SK-N-SH (cell line): ENCODE measurements around the gene TRIM71. TPM values are rescaled to one million over a fixed set of nuclear protein-coding genes. Genes with fewer than 3 reads are reported as not detected.

Source experiments
- CTCF ChIA-PET: fragments of 300-600, 350-600 bp; formaldehyde crosslinking; extraction: SDS; loops from one replicate; lab custom pipeline; 2021; lab: Yijun Ruan, JAX
- POLR2A ChIA-PET: fragments of 350-600 bp; sonication (Branson Sonifier 250); formaldehyde crosslinking; extraction: SDS; loops from one replicate; lab custom pipeline; 2020; ENCODE audit warnings: antibody characterized with exemption, inconsistent platforms; lab: Yijun Ruan, JAX
- DNase-seq: peaks from one replicate; pipeline ENCODE4 v3.0.0; 2012
- H2AFZ ChIP-seq: fragments of 200-600 bp; sonication (generic); 2 replicates; pipeline ENCODE4 v1.8.1; 2016; ENCODE audit warnings: antibody characterized with exemption, mild to moderate bottlenecking, low read depth
- H3F3A ChIP-seq: fragments of 200-600 bp; sonication (generic); replicated peaks from 2 replicates; pipeline ENCODE3; 2016; ENCODE audit warnings: antibody characterized with exemption, mild to moderate bottlenecking; ENCODE audit not compliant: insufficient read depth
- H3K27ac ChIP-seq, 2 experiments: fragments of 200-500 bp in 1 of 2; fragments of 200-600 bp in 1 of 2; sonication (Bioruptor generic) in 1 of 2; sonication (generic), shearing (Covaris generic) in 1 of 2; 2 replicates each; pipeline versions ENCODE4 v1.5.1 to v1.6.1; 2014 to 2016; ENCODE audit warnings: low read depth in 2 of 2, inconsistent platforms in 1 of 2, low read length in 1 of 2, mild to moderate bottlenecking in 1 of 2, mixed read lengths in 1 of 2
- H3K27me3 ChIP-seq: fragments of 200-600 bp; sonication (generic), shearing (Covaris generic); 2 replicates; pipeline ENCODE4 v1.6.1; 2016; ENCODE audit warnings: mixed run types; ENCODE audit not compliant: insufficient read depth
- H3K36me3 ChIP-seq, 2 experiments: fragments of 200-500 bp in 1 of 2; fragments of 200-600 bp in 1 of 2; sonication (Bioruptor generic) in 1 of 2; sonication (generic) in 1 of 2; replicated peaks in 1 of 2; 2 replicates each; pipeline versions ENCODE3 to v1.5.1; 2014 to 2016; ENCODE audit warnings: low read length in 1 of 2, mild to moderate bottlenecking in 1 of 2; ENCODE audit not compliant: insufficient read depth in 2 of 2, control insufficient read depth in 1 of 2
- H3K4me1 ChIP-seq, 2 experiments: fragments of 200-500 bp in 1 of 2; fragments of 200-600 bp in 1 of 2; sonication (Bioruptor generic) in 1 of 2; sonication (generic), shearing (Covaris generic) in 1 of 2; 2 replicates each; pipeline versions ENCODE4 v1.5.1 to v1.6.1; 2014 to 2016; ENCODE audit warnings: low read depth in 1 of 2, low read length in 1 of 2, mixed run types in 1 of 2; ENCODE audit not compliant: insufficient read depth in 2 of 2, control insufficient read depth in 1 of 2
- H3K4me2 ChIP-seq: fragments of 200-600 bp; sonication (generic), shearing (Covaris generic); 2 replicates; pipeline ENCODE4 v1.6.1; 2017; ENCODE audit warnings: mixed run types
- H3K4me3 ChIP-seq, 2 experiments: fragments of 200-500 bp in 1 of 2; fragments of 200-600 bp in 1 of 2; sonication (Bioruptor generic) in 1 of 2; sonication (generic), shearing (Covaris generic) in 1 of 2; 2 replicates each; pipeline versions ENCODE4 v1.5.1 to v1.8.1; 2014 to 2016; ENCODE audit warnings: low read depth in 2 of 2, inconsistent platforms in 1 of 2, low read length in 1 of 2, mild to moderate bottlenecking in 1 of 2, mixed read lengths in 1 of 2, moderate library complexity in 1 of 2
- H3K79me2 ChIP-seq: fragments of 200-600 bp; sonication (generic); 2 replicates; pipeline ENCODE4 v1.8.1; 2017; ENCODE audit warnings: mild to moderate bottlenecking; ENCODE audit not compliant: insufficient read depth
- H3K9ac ChIP-seq: fragments of 200-600 bp; sonication (generic); 2 replicates; pipeline ENCODE4 v1.6.1; 2017; ENCODE audit warnings: mixed run types
- H3K9me2 ChIP-seq: fragments of 200-600 bp; sonication (generic); 2 replicates; pipeline ENCODE4 v1.6.1; 2017; ENCODE audit warnings: mixed run types
- H3K9me3 ChIP-seq: fragments of 200-600 bp; sonication (generic); 2 replicates; pipeline ENCODE4 v1.6.1; 2017; ENCODE audit warnings: mixed run types, mild to moderate bottlenecking, moderate library complexity
- H4K20me1 ChIP-seq: fragments of 200-600 bp; sonication (generic); 2 replicates; pipeline ENCODE4 v1.6.1; 2017; ENCODE audit warnings: mild to moderate bottlenecking, mixed run types; ENCODE audit not compliant: insufficient read depth
- CHD2 ChIP-seq: fragments of 150-350 bp; IDR thresholded peaks from 2 replicates; pipeline ENCODE4 v1.6.1; 2018; ENCODE audit warnings: low read length; ENCODE audit not compliant: partially characterized antibody
- EP300 ChIP-seq, 2 experiments: IDR thresholded peaks; 2 replicates each; pipeline versions ENCODE4 v1.4.0 to v1.6.1; 2012; ENCODE audit warnings: borderline replicate concordance in 1 of 2, low read depth in 1 of 2, low read length in 1 of 2
- EZH2phosphoT487 ChIP-seq: fragments of 200-600 bp; sonication (generic); IDR thresholded peaks from 2 replicates; pipeline ENCODE4 v1.6.1; 2017; ENCODE audit warnings: low read depth, mixed run types, mild to moderate bottlenecking, antibody characterized with exemption, moderate library complexity, borderline replicate concordance
- FOXJ3 ChIP-seq: sonication (generic); formaldehyde crosslinking; IDR thresholded peaks from 2 replicates; pipeline ENCODE4 v1.5.1; 2020; ENCODE audit warnings: mild to moderate bottlenecking, missing genetic modification reagents
- GATA2 ChIP-seq: sonication (generic); formaldehyde crosslinking; IDR thresholded peaks from 2 replicates; pipeline ENCODE4 v1.5.0; 2020; ENCODE audit warnings: mild to moderate bottlenecking, missing genetic modification reagents
- MAX ChIP-seq: IDR thresholded peaks from 2 replicates; pipeline ENCODE4 v1.4.0; 2012; ENCODE audit warnings: low read depth
- MEF2A ChIP-seq: IDR thresholded peaks from 2 replicates; pipeline ENCODE4 v1.4.0; 2012; ENCODE audit warnings: low read depth, borderline replicate concordance
- MXI1 ChIP-seq: IDR thresholded peaks from 2 replicates; pipeline ENCODE4 v1.6.1; 2012; ENCODE audit warnings: mild to moderate bottlenecking, low read depth, low read length, improper control_type of control experiment
- NFIC ChIP-seq: IDR thresholded peaks from 2 replicates; pipeline ENCODE4 v1.4.0; 2012; ENCODE audit warnings: borderline replicate concordance
- NRF1 ChIP-seq: IDR thresholded peaks from 2 replicates; pipeline ENCODE4 v1.6.1; 2012; ENCODE audit warnings: low read depth, mild to moderate bottlenecking, low read length
- PBX3 ChIP-seq: IDR thresholded peaks from 2 replicates; pipeline ENCODE4; 2012
- POLR2AphosphoS5 ChIP-seq: IDR thresholded peaks from 2 replicates; pipeline ENCODE4 v1.6.1; 2012; ENCODE audit warnings: low read depth, low read length
- RCOR1 ChIP-seq: fragments of 150-350 bp; IDR thresholded peaks from 2 replicates; pipeline ENCODE4 v1.6.1; 2017; ENCODE audit warnings: antibody characterized with exemption, low read length
- RFX5 ChIP-seq: IDR thresholded peaks from 2 replicates; pipeline ENCODE4 v1.6.1; 2012; ENCODE audit warnings: mild to moderate bottlenecking, improper control_type of control experiment, low read length
- RXRA ChIP-seq: IDR thresholded peaks from 2 replicates; pipeline ENCODE4 v1.4.0; 2012; ENCODE audit warnings: low read depth, mild to moderate bottlenecking, borderline replicate concordance
- SIN3A ChIP-seq: IDR thresholded peaks from 2 replicates; pipeline ENCODE4 v1.6.1; 2012; ENCODE audit warnings: low read depth, mild to moderate bottlenecking, low read length, moderate library complexity, borderline replicate concordance
- SMC3 ChIP-seq: IDR thresholded peaks from 2 replicates; pipeline ENCODE4 v1.6.1; 2012; ENCODE audit warnings: low read depth, low read length, improper control_type of control experiment
- TAF1 ChIP-seq: IDR thresholded peaks from 2 replicates; pipeline ENCODE4 v1.6.1; 2012; ENCODE audit warnings: low read depth, mild to moderate bottlenecking, low read length, moderate library complexity, borderline replicate concordance
- TCF12 ChIP-seq: IDR thresholded peaks from 2 replicates; pipeline ENCODE4 v1.4.0; 2012
- TEAD4 ChIP-seq: IDR thresholded peaks from 2 replicates; pipeline ENCODE4 v1.4.0; 2012; ENCODE audit warnings: mild to moderate bottlenecking, borderline replicate concordance; ENCODE audit not compliant: insufficient read depth
- USF1 ChIP-seq: IDR thresholded peaks from 2 replicates; pipeline ENCODE4 v1.4.0; 2012; ENCODE audit warnings: low read depth, borderline replicate concordance
- YY1 ChIP-seq: IDR thresholded peaks from 2 replicates; pipeline ENCODE4 v1.4.0; 2012; ENCODE audit warnings: low read depth, mild to moderate bottlenecking
- WGBS: methylation state at CpG from one replicate; pipeline ENCODE4 v1.1.6; 2017; ENCODE audit warnings: low lambda C conversion rate; 5-methylcytosine and 5-hydroxymethylcytosine counted together
- polyA plus RNA-seq, 3 experiments: library from polyadenylated mRNA; depleted of rRNA; stranded (reverse); fragments of >200 nt; gene quantifications; 2 replicates each; pipeline ENCODE4 v1.2.3, GENCODE V29; 2012

The TRIM71 gene
- polyA plus RNA-seq, 1 of the 3 experiments (the other 2 are of a cell fraction) = not detected

- Histone ChIP-seq H3K4me1 (no peaks in the 10 kb centered on the region; a peak in 1 of 4 replicates), H3K27me3 (peaks cover 71% of the 10 kb centered on the region), H3K36me3 (no peaks in the 10 kb centered on the region), H3F3A (no peaks in the 10 kb centered on the region), H3K79me2 (no peaks in the 10 kb centered on the region), H3K27ac (no peak overlapping the region), H3K4me3 (no peak overlapping the region), H3K9me2 (no peaks in the 10 kb centered on the region), H3K9me3 (no peaks in the 10 kb centered on the region), H3K9ac (no peak overlapping the region), H3K4me2 (no peak overlapping the region), H2AFZ (no peak overlapping the region), H4K20me1 (no peaks in the 10 kb centered on the region)
- TF ChIP-seq FOXJ3 (CRISPR knock-in tag) = no peak
- TF ChIP-seq MEF2A = no peak
- TF ChIP-seq USF1 = no peak
- TF ChIP-seq EP300 (IDR thresholded peaks at IDR 0.05; ENCODE audit: borderline replicate concordance in 1 of 2, low read depth in 1 of 2, low read length in 1 of 2) = no peak
- TF ChIP-seq TCF12 = no peak
- no peak for TF ChIP-seq POLR2AphosphoS5
- TF ChIP-seq PBX3 = no peak
- no peak for TF ChIP-seq MAX
- TF ChIP-seq YY1 = no peak
- no peak for TF ChIP-seq RCOR1
- TF ChIP-seq RXRA = no peak
- 86% methylated on average over 25 of the region's 25 CpGs for WGBS
- CTCF ChIA-PET = no interaction called here
- POLR2A ChIA-PET = no interaction called here
- no peak for DNase-seq
These were observed 1.2 kb downstream of the TRIM71 start for GRCh38 chr3:32818970-32819511.

GRCh38 chr3:32819551-32820348 lies 2.0 kb downstream of the TRIM71 start:
- 88% methylated on average over 39 of the region's 41 CpGs for WGBS
- Histone ChIP-seq H3K4me2 (no peak overlapping the region), H4K20me1 (no peaks in the 10 kb centered on the region), H3F3A (no peaks in the 10 kb centered on the region), H3K9me2 (no peaks in the 10 kb centered on the region), H3K9ac (no peak overlapping the region), H3K9me3 (no peaks in the 10 kb centered on the region), H3K27me3 (peaks cover 75% of the 10 kb centered on the region), H3K4me3 (no peak overlapping the region), H2AFZ (no peak overlapping the region), H3K79me2 (no peaks in the 10 kb centered on the region), H3K36me3 (no peaks in the 10 kb centered on the region), H3K4me1 (no peaks in the 10 kb centered on the region; a peak in 1 of 4 replicates), H3K27ac (no peak overlapping the region)
- TF ChIP-seq MAX = no peak
- TF ChIP-seq EZH2phosphoT487 = no peak
- TF ChIP-seq SIN3A = no peak
- no peak for TF ChIP-seq RCOR1
- TF ChIP-seq TEAD4 = no peak
- TF ChIP-seq CHD2 = no peak
- no peak for TF ChIP-seq RXRA
- no peak for TF ChIP-seq NFIC
- no peak for TF ChIP-seq TCF12
- TF ChIP-seq RFX5 = no peak
- no peak for TF ChIP-seq PBX3
- TF ChIP-seq SMC3 = no peak
- TF ChIP-seq MXI1 = no peak
- TF ChIP-seq TAF1 = no peak
- TF ChIP-seq POLR2AphosphoS5 = no peak
- TF ChIP-seq NRF1 = no peak
- no peak for TF ChIP-seq GATA2 (CRISPR knock-in tag)
- TF ChIP-seq USF1 = no peak
- ChIA-PET POLR2A (no interaction called here), CTCF (interaction anchor here (1.3 to 1.8 kb wide), 3 partner anchors 12 to 255 kb away, joined by 3 to 4 read pairs (median 3); no protein-coding TSS in a partner anchor)
- DNase-seq = no peak
